Fibroblast of pulmonary artery (primary cell): ENCODE measurements around the gene FMN1.
A peak's percentile ranks its signal among the peaks of the same experiment; 100 is the strongest.

Experiments
- DNase-seq: peaks from one replicate; pipeline ENCODE4 v3.0.0-alpha.2; 2010; ENCODE audit warnings: low read depth
- H3K4me3 ChIP-seq: replicated peaks from 2 replicates; pipeline ENCODE4 v1.5.1; 2011; ENCODE audit warnings: low read depth, mild to moderate bottlenecking, control low read depth, low read length, moderate library complexity
- CTCF ChIP-seq: IDR thresholded peaks from 2 replicates; pipeline ENCODE4 v1.5.1; 2011; ENCODE audit warnings: mild to moderate bottlenecking, control low read depth, low read length, inconsistent platforms; ENCODE audit errors: missing control alignments

The FMN1 gene

GRCh38 chr15:33027306-33028035 lies 167.0 kb downstream of the FMN1 start:
- no peak for TF ChIP-seq CTCF
- DNase-seq, result no peak
- no peak overlapping the region for H3K4me3 ChIP-seq

- H3K4me3 ChIP-seq, result no peak overlapping the region
- no peak for TF ChIP-seq CTCF
- DNase-seq, result no peak
Measured at GRCh38 chr15:33026614-33027013, 167.9 kb downstream of the FMN1 start.

- no peak overlapping the region for H3K4me3 ChIP-seq
- DNase-seq, result peak; percentile 38
- no peak for TF ChIP-seq CTCF
Measured at GRCh38 chr15:33022629-33023028, 171.9 kb downstream of the FMN1 start.

GRCh38 chr15:33021806-33022389 lies 172.6 kb downstream of the FMN1 start:
- no peak overlapping the region for H3K4me3 ChIP-seq
- DNase-seq, result peak; percentile 73
- TF ChIP-seq CTCF, result peak; percentile 73

GRCh38 chr15:33019354-33019981 lies 175.0 kb downstream of the FMN1 start:
- no peak overlapping the region for H3K4me3 ChIP-seq
- no peak for TF ChIP-seq CTCF
- no peak for DNase-seq

GRCh38 chr15:33016405-33017024 lies 178.0 kb downstream of the FMN1 start:
- DNase-seq, result no peak
- no peak for TF ChIP-seq CTCF
- no peak overlapping the region for H3K4me3 ChIP-seq
